ENCODE data around the gene PFDN4. TPM values are rescaled to one million over a fixed set of nuclear protein-coding genes. Genes with fewer than 3 reads are reported as not detected.
"Not testable (repeated sequence)": the region's sequence is repeated elsewhere in the genome, so short reads cannot be mapped to it uniquely, and the experiment has no call there.

PFDN4 gene
- total and polyA plus RNA-seq, 8 donors = 16.7 to 65.6 (median 47.5) TPM

- Histone ChIP-seq H3K4me1 (no peaks in the 10 kb centered on the region), H3K4me3 (no peak overlapping the region), H3K27ac (no peak overlapping the region), H3K36me3 (no peaks in the 10 kb centered on the region), H3K27me3 (no peaks in the 10 kb centered on the region), H3K9me3 (peaks cover 0 to 5% of the 10 kb centered on the region in 2 donors)
- no peak for TF ChIP-seq CTCF (IDR thresholded peaks at IDR 0.05)
- ATAC-seq (no peak), DNase-seq (no peak)
- intact Hi-C loops (cut with DNase I) = no loop called here
These were observed 27.1 kb downstream of the PFDN4 start for GRCh38 chr20:54234991-54235390.

- Histone ChIP-seq H3K36me3 (no peaks in the 10 kb centered on the region), H3K27ac (no peak overlapping the region), H3K9me3 (peaks cover 0 to 5% of the 10 kb centered on the region in 2 donors), H3K4me3 (no peak overlapping the region), H3K27me3 (no peaks in the 10 kb centered on the region), H3K4me1 (no peaks in the 10 kb centered on the region)
- no peak for ATAC-seq
- no peak for DNase-seq
- intact Hi-C loops (cut with DNase I) = no loop called here
- TF ChIP-seq CTCF (IDR thresholded peaks at IDR 0.05) = no peak
These were observed 29.4 kb downstream of the PFDN4 start for GRCh38 chr20:54237116-54237943.

GRCh38 chr20:54244113-54244512 is 36.2 kb downstream of the PFDN4 start:
- no peak overlapping the region for H3K4me3 ChIP-seq
- ATAC-seq (no peak), DNase-seq (no peak)
- no peaks in the 10 kb centered on the region for H3K27me3 ChIP-seq
- intact Hi-C loops (cut with DNase I) = no loop called here
- H3K9me3 ChIP-seq = peaks cover 0 to 1% of the 10 kb centered on the region in 2 donors
- no peaks in the 10 kb centered on the region for H3K36me3 ChIP-seq
- TF ChIP-seq CTCF (IDR thresholded peaks at IDR 0.05) = no peak
- no peaks in the 10 kb centered on the region for H3K4me1 ChIP-seq
- no peak overlapping the region for H3K27ac ChIP-seq

- H3K36me3 ChIP-seq; H3K27me3 ChIP-seq; ATAC-seq; DNase-seq; H3K4me1 ChIP-seq; H3K4me3 ChIP-seq; H3K27ac ChIP-seq; H3K9me3 ChIP-seq; intact Hi-C loops (cut with DNase I): not testable (repeated sequence)
These were observed 40.8 kb downstream of the PFDN4 start for GRCh38 chr20:54248705-54249104.

GRCh38 chr20:54250691-54251090 is 42.8 kb downstream of the PFDN4 start:
- ATAC-seq (no peak), DNase-seq (no peak)
- no peaks in the 10 kb centered on the region for H3K9me3 ChIP-seq
- no peaks in the 10 kb centered on the region for H3K27me3 ChIP-seq
- no peak for TF ChIP-seq CTCF (IDR thresholded peaks at IDR 0.05)
- H3K27ac ChIP-seq = no peak overlapping the region
- no peaks in the 10 kb centered on the region for H3K4me1 ChIP-seq
- intact Hi-C loops (cut with DNase I) = no loop called here
- H3K36me3 ChIP-seq = no peaks in the 10 kb centered on the region
- H3K4me3 ChIP-seq = no peak overlapping the region

GRCh38 chr20:54251096-54251495 is 43.2 kb downstream of the PFDN4 start:
- intact Hi-C loops (cut with DNase I) = no loop called here
- Histone ChIP-seq H3K4me1 (no peaks in the 10 kb centered on the region), H3K27me3 (no peaks in the 10 kb centered on the region)

More at GRCh38 chr20:54251096-54251495, 43.2 kb downstream of the PFDN4 start:
- TF ChIP-seq CTCF (IDR thresholded peaks at IDR 0.05) = no peak
- Histone ChIP-seq H3K9me3 (no peaks in the 10 kb centered on the region), H3K27ac (no peak overlapping the region), H3K4me3 (no peak overlapping the region), H3K36me3 (no peaks in the 10 kb centered on the region)
- ATAC-seq = no peak
- DNase-seq = no peak
